NAMALWA (cell line): ENCODE measurements around the gene CDKN2D.

Experiments used
- DNase-seq: peaks from one replicate; pipeline ENCODE4 v3.0.0-alpha.2; 2015; ENCODE audit warnings: low spot score

CDKN2D gene

GRCh38 chr19:10568826-10569651, at the start of gene CDKN2D:
TSS of gene CDKN2D (minus strand) at chr19:10568979. CDS start at chr19:10568653, 326 bp downstream.
- DNase-seq, result peak; percentile 99

DNA sequence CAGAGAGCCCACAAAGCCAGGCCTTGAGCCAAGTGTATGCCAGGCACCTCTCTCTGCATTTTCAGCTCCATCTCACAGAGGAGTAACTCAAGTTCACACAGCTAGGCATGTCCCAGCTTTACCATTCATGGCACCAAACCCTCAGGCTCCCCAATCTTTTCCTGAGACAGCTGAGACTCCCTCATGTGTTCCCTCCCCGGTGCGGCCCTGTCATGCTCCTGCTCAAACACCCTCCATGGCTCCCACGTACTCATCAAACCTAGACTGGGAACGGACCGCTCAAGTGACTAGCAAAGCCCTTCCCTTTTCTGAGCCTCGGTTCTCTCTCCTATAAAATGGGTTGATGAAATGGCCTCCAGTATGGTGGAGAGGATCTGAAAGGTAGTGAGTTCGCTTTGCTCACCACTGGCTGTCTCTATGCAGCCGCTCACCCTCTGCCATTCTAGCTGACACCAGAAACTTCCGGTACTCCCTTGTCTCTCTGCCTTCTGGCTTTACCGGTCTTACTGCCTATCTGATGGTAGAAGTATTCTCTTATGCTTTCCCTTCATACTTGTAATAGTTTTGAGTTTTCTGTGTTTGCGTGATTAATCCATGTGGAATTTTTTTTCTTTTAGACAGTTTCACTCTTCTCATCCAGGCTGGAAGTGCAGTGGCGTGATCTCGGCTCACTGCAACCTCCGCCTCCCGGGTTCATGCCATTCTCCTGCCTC, 48.8 kb upstream of the CDKN2D start:
- DNase-seq, result no peak

GRCh38 chr19:10615429-10616023, 46.7 kb upstream of the CDKN2D start:
- no peak for DNase-seq

- no peak for DNase-seq
Measured at GRCh38 chr19:10612499-10613119, 43.8 kb upstream of the CDKN2D start.

DNA sequence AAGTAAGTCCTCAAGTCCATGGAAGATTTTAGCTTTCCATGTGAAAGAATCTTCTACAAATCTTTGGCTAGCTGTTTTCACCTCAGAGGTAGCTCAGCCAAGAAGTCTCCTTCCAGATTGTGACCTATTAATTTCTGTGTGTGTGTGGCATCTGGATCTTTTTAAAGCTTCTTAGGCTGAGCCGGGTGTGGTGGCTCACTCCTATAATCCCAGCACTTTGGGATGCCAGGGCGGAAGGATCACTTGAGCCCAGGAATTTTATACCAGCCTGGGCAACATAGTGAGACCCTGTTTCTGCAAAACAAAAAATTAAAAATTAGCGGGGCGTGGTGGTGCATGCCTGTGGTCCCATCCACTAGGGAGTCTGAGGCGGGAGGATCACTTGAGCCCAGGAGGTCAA, 43.1 kb upstream of the CDKN2D start:
- DNase-seq, result no peak

DNA sequence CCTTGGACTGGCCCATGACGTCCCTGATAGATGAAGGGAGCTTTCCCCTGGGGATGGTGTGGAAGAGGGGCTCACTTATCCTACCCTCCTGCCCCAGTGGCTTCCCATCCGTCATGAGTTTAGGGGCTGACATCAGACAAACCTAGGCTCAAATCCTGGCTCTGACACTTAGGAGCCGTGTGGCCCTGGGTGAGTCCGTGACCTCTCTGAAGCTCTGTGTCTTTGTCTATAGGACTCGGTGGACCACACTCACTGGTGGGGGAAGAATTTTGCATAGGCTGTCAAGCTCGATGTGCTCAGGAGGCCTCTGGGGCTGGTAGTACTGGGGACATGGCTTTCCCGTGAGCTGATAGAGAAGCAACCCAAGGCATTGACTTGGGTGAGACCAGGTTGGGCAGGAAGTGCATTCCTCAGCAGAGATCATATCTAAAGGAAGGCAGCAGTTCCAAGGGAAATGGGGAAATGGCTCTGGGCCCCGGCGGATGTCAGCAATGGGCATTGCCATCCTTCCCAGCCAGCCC, 35.7 kb upstream of the CDKN2D start:
- peak; percentile 78 for DNase-seq

DNA sequence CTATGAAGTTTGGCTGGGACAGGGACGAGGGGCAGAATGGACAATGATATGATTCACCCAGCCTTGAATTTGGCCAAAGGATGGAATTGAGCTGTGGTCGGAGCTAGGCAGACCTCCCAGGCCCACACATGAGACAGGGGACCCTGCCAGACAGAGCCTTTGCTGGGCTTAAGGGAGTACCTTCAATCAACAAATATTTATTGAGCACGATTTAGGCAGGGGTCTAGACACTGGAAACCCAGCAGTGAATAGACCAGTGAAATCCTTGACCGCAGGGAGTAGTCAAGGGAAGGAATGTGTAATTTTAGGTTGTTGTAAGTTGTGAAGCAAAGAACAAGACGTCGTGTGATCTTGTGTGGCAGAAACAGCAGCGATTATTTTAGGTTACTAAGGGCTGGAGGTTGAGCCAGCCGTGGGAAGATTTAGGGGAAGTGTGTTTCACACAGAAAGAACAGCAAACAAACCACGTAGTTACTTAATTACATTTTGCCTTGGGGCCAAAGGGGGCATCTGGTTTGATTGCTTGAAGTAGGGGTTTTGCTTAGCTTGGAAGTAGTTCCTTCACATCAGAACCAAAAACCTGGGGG, 35.2 kb upstream of the CDKN2D start:
- DNase-seq, result peak; percentile 95

GRCh38 chr19:10603084-10603872, 34.5 kb upstream of the CDKN2D start:
- peak; percentile 97 for DNase-seq

DNA sequence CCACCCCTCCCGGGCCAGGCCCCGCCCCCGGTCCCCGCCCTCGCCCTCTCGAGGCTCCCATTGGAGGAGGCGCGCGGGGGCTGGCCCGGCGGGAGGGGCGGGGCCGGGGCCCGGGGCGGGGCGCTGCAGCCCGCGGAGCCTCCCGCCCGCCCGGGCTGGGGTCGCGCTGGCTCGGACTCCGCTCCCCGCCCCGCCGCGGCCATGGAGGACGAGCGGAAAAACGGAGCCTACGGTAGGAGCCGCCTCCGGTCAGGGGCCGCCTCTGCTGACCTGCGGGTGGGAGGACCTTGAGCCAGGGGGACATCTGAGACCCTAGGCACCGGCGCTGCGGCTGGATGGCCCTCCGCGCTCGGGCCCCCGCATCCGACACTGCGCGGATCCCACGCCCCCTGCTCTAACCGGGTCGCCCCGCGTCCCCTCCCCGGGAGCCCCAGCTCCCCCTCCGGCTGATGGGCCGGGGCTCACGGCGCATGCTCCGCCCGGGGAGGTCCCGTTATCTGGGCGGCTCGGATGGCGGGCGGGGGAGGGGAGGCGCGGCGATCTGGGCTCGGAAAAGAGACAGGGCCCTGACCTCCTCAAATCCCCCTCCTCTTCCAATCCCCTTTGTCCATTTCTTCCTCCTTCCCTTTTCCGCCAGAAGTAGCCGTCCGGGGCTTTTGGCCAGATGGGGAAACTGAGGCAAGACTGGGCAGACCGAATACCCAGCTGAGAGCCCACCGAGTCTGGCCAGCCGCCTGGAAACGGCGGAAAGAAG, 33.7 kb upstream of the CDKN2D start:
- DNase-seq, result peak; percentile 86

DNA sequence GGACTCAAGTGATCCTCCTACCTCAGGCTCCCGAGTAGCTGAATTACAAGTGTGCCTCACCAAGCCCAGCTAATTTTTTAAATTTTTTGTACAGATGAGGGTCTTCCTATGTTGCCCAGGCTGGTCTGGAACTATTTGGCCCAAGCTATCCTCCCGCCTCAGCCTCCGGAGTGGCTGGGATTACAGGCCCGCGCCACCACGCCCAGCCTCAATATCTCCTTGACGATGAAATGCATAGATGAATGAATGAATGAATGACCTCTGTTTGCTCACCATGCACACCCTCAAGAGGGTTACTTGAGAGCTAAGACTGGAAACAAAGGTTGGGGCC, 33.2 kb upstream of the CDKN2D start:
- no peak for DNase-seq

DNA sequence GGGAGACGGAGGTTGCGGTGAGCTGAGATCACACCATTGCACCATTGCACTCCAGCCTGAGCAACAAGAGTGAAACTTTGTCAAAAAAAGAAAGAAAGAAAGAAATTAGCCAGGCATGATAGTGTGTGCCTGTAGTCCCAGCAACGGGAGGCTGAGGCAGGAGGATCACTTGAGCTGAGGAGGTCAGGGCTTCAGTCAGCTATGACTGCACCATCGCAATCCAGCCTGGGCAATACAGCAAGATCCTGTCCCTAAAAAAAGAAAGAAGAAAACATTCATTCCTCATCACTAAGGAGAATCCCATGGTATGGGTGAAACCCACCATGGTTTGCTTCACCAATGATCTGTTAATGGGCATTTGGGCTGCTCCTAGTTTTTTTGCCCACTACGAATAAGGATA, 31.4 kb upstream of the CDKN2D start:
- no peak for DNase-seq

GRCh38 chr19:10593820-10594637, 25.2 kb upstream of the CDKN2D start:
- peak; percentile 67 for DNase-seq

- DNase-seq, result no peak
Measured at GRCh38 chr19:10593148-10593547, 24.4 kb upstream of the CDKN2D start.

GRCh38 chr19:10587839-10588150, 19.0 kb upstream of the CDKN2D start:
- DNase-seq, result no peak

DNA sequence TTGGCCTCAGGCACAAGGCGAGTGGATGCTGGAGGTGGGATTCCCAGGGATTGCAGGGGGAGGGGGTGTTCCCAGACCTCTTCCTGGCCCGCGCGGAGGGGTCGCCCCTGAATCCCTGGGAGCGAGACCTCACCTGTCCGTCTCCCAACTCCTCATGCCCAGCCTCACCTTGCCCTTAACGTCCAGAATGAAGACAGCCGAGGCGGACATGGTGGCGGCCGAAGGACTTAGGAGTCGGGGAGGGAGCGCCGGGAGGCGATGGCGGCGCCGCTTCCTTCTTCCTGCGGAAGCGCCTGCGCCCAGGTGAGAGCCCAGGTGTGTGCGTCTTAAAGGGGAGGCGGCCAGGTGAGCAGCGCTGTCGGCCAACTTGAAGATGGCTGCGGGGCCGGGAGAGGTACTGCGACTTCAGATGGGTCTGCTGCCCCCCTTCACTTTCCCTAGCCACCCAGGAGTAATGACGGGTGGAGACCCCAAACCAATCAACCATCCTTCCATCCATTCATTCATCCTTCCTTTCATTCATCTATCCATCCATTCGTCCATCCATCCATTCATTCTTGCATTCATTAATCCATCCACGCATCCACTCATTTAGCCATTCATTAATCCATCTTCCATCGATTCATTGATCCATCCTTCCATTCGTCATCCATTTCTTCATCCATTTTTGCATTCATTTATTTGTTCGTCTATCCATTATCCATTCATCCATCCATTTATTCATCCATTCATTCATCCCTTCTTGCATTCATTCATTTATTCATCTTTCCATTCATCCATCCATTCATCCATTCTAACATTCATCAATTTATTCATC, 18.5 kb upstream of the CDKN2D start, which contains the start of gene AP1M2:
Gene AP1M2 (minus strand): TSS at position 291 of the 817 bp plus-strand sequence. CDS start 81 bp downstream, at position 210.
- DNase-seq, result no peak

DNA sequence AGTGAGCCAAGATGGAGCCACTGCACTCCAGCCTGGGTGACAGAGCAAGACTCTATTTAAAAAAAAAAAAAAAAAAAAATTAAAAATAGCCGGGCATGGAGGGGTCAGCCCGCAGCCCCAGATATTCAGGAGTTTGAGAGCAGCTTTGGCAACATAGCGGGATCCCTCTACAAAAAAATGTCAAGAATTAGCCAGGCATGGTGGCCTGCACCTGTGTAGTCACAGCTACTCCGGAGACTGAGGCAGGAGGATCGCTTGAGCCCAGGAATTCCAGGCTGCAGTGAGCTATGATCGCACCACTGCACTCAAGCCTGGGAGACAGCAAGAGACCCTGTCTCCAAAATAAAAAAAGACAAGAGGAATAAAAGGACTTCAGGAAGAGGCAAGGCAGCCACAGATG, 17.6 kb upstream of the CDKN2D start:
- no peak for DNase-seq

GRCh38 chr19:10583036-10583776, 14.4 kb upstream of the CDKN2D start:
- no peak for DNase-seq

- DNase-seq, result no peak
Measured at GRCh38 chr19:10582091-10582490, 13.3 kb upstream of the CDKN2D start.
